ENCODE results near the gene MACROD2.

MACROD2 gene

GRCh38 chr20:14064333-14064732, 69.0 kb downstream of the MACROD2 start:
- DNase-seq: no peak

GRCh38 chr20:14064921-14065320, 69.6 kb downstream of the MACROD2 start:
- DNase-seq: no peak

- DNase-seq: no peak
These were observed 70.5 kb downstream of the MACROD2 start for GRCh38 chr20:14065774-14066173.

GRCh38 chr20:14067603-14068002, 72.3 kb downstream of the MACROD2 start:
- no peak for DNase-seq

GRCh38 chr20:14069796-14070195, 74.5 kb downstream of the MACROD2 start:
- no peak for DNase-seq

GRCh38 chr20:14093652-14094051, 98.3 kb downstream of the MACROD2 start:
- no peak for DNase-seq

- DNase-seq: no peak
These were observed 102.9 kb downstream of the MACROD2 start for GRCh38 chr20:14098261-14098660.

GRCh38 chr20:14113416-14113815, 118.1 kb downstream of the MACROD2 start:
- no peak for DNase-seq

- no peak for DNase-seq
These were observed 118.9 kb downstream of the MACROD2 start for GRCh38 chr20:14114065-14114704.

GRCh38 chr20:14116037-14116436, 120.7 kb downstream of the MACROD2 start:
- no peak for DNase-seq

GRCh38 chr20:14117768-14118167, 122.5 kb downstream of the MACROD2 start:
- no peak for DNase-seq

- no peak for DNase-seq
These were observed 131.5 kb downstream of the MACROD2 start for GRCh38 chr20:14126856-14127255.

- DNase-seq: no peak
These were observed 132.4 kb downstream of the MACROD2 start for GRCh38 chr20:14127514-14128223.

GRCh38 chr20:14134004-14134403, 138.7 kb downstream of the MACROD2 start:
- DNase-seq: no peak

- DNase-seq: no peak
These were observed 146.9 kb downstream of the MACROD2 start for GRCh38 chr20:14142171-14142570.

GRCh38 chr20:14142964-14143627, 147.8 kb downstream of the MACROD2 start:
- DNase-seq: no peak

- no peak for DNase-seq
These were observed 152.7 kb downstream of the MACROD2 start for GRCh38 chr20:14148042-14148441.

GRCh38 chr20:14155361-14155760, 160.0 kb downstream of the MACROD2 start:
- no peak for DNase-seq

GRCh38 chr20:14178528-14178927, 183.2 kb downstream of the MACROD2 start:
- DNase-seq: no peak

- no peak for DNase-seq
These were observed 183.6 kb downstream of the MACROD2 start for GRCh38 chr20:14178952-14179351.

GRCh38 chr20:14189794-14190402, 194.6 kb downstream of the MACROD2 start:
- DNase-seq: no peak

- no peak for DNase-seq
These were observed 196.2 kb downstream of the MACROD2 start for GRCh38 chr20:14191559-14191958.

- DNase-seq: no peak
These were observed 198.1 kb downstream of the MACROD2 start for GRCh38 chr20:14193443-14193842.

GRCh38 chr20:14193885-14194284, 198.6 kb downstream of the MACROD2 start:
- DNase-seq: no peak
